ENCODE measurements around the gene ZNF410.
"Not testable (repeated sequence)": the region's sequence is repeated elsewhere in the genome, so short reads cannot be mapped to it uniquely, and the experiment has no call there.

The ZNF410 gene

GRCh38 chr14:73865534-73866113, 21.0 kb upstream of the ZNF410 start:
- ChIA-PET CTCF (no interaction called here), POLR2A (interaction anchor here (1.4 kb wide), 1 partner anchor 14 kb away, joined by 3 read pairs; the partner anchor contains the start of gene PTGR2)
- TF ChIP-seq SP1 (IDR thresholded peaks at IDR 0.05) (no peak), PKNOX1 (IDR thresholded peaks at IDR 0.05) (no peak), CTBP1 (IDR thresholded peaks at IDR 0.05; ENCODE audit: borderline replicate concordance) (no peak), FOXK2 (IDR thresholded peaks at IDR 0.05) (no peak)
- no peak for DNase-seq (ENCODE audit: extremely low spot score)

GRCh38 chr14:73869754-73870153, 16.9 kb upstream of the ZNF410 start:
- CTCF ChIA-PET = interaction anchor here (0.6 kb wide), 1 partner anchor 159 kb away, joined by 3 read pairs; no protein-coding TSS in a partner anchor
- POLR2A ChIA-PET = interaction anchor here (1.1 kb wide), 1 partner anchor 18 kb away, joined by 4 read pairs; the partner anchor contains the start of gene PTGR2
- DNase-seq (ENCODE audit: extremely low spot score) = not testable (repeated sequence)

GRCh38 chr14:73870525-73871235, 16.0 kb upstream of the ZNF410 start:
- TF ChIP-seq L3MBTL2 (conservative IDR thresholded peaks at IDR 0.05) (no peak), HDGF (IDR thresholded peaks at IDR 0.05; ENCODE audit: borderline replicate concordance) (no peak), ELF4 (IDR thresholded peaks at IDR 0.05) (no peak), SUZ12 (IDR thresholded peaks at IDR 0.05) (no peak), TARDBP (IDR thresholded peaks at IDR 0.05) (no peak), SP1 (IDR thresholded peaks at IDR 0.05) (no peak), FOXK2 (IDR thresholded peaks at IDR 0.05) (no peak), FOXA1 (IDR thresholded peaks at IDR 0.05) (no peak)
- CTCF ChIA-PET = interaction anchor here (0.6 kb wide), 1 partner anchor 160 kb away, joined by 3 read pairs; no protein-coding TSS in a partner anchor
- DNase-seq (ENCODE audit: extremely low spot score) = no peak
- POLR2A ChIA-PET = interaction anchor here (1.1 to 1.3 kb wide), 2 partner anchors 17 to 19 kb away, joined by 4 to 5 read pairs; partner anchors contain the start of gene PTGR2

GRCh38 chr14:73873660-73874059, 13.0 kb upstream of the ZNF410 start:
- TF ChIP-seq CTBP1 (IDR thresholded peaks at IDR 0.05; ENCODE audit: borderline replicate concordance) (no peak), BHLHE40 (IDR thresholded peaks at IDR 0.05; ENCODE audit: borderline replicate concordance) (no peak), FOXM1 (IDR thresholded peaks at IDR 0.05; ENCODE audit: borderline replicate concordance) (no peak), ELF4 (IDR thresholded peaks at IDR 0.05) (no peak), PKNOX1 (IDR thresholded peaks at IDR 0.05) (no peak), ARNT (IDR thresholded peaks at IDR 0.05) (no peak), L3MBTL2 (conservative IDR thresholded peaks at IDR 0.05) (no peak), FOXA1 (IDR thresholded peaks at IDR 0.05) (no peak)
- ChIA-PET POLR2A (no interaction called here), CTCF (no interaction called here)
- no peak for DNase-seq (ENCODE audit: extremely low spot score)

- TF ChIP-seq ARNT (IDR thresholded peaks at IDR 0.05) (no peak), NFRKB (IDR thresholded peaks at IDR 0.05) (no peak), SUZ12 (IDR thresholded peaks at IDR 0.05) (no peak), HDGF (IDR thresholded peaks at IDR 0.05; ENCODE audit: borderline replicate concordance) (no peak), CTBP1 (IDR thresholded peaks at IDR 0.05; ENCODE audit: borderline replicate concordance) (no peak)
- ChIA-PET CTCF (no interaction called here), POLR2A (interaction anchor here (1.4 kb wide), 1 partner anchor 9 kb away, joined by 7 read pairs; the partner anchor contains the start of gene ZNF410)
- no peak for DNase-seq (ENCODE audit: extremely low spot score)
Measured at GRCh38 chr14:73877790-73878189, 8.9 kb upstream of the ZNF410 start.

- DNase-seq (ENCODE audit: extremely low spot score) = no peak
- TF ChIP-seq L3MBTL2 (conservative IDR thresholded peaks at IDR 0.05) (no peak), FOXM1 (IDR thresholded peaks at IDR 0.05; ENCODE audit: borderline replicate concordance) (no peak), HDGF (IDR thresholded peaks at IDR 0.05; ENCODE audit: borderline replicate concordance) (no peak), BHLHE40 (IDR thresholded peaks at IDR 0.05; ENCODE audit: borderline replicate concordance) (no peak), LEF1 (IDR thresholded peaks at IDR 0.05; ENCODE audit: borderline replicate concordance) (no peak), PKNOX1 (IDR thresholded peaks at IDR 0.05) (no peak), ARNT (IDR thresholded peaks at IDR 0.05) (no peak), NFRKB (IDR thresholded peaks at IDR 0.05) (no peak), TARDBP (IDR thresholded peaks at IDR 0.05) (no peak), SP1 (IDR thresholded peaks at IDR 0.05) (no peak), FOXA1 (IDR thresholded peaks at IDR 0.05) (no peak), ZNF384 (IDR thresholded peaks at IDR 0.05) (no peak), SUZ12 (IDR thresholded peaks at IDR 0.05) (no peak)
- ChIA-PET POLR2A (interaction anchor here (1.4 kb wide), 1 partner anchor 8 kb away, joined by 7 read pairs; the partner anchor contains the start of gene ZNF410), CTCF (interaction anchor here (0.6 kb wide), 1 partner anchor 85 kb away, joined by 4 read pairs; no protein-coding TSS in a partner anchor)
Measured at GRCh38 chr14:73878436-73878835, 8.2 kb upstream of the ZNF410 start.

- DNase-seq (ENCODE audit: extremely low spot score) = no peak
- POLR2A ChIA-PET = no interaction called here
- CTCF ChIA-PET = no interaction called here
- TF ChIP-seq TARDBP (IDR thresholded peaks at IDR 0.05) = no peak
- TF ChIP-seq NFRKB (IDR thresholded peaks at IDR 0.05) = no peak
- no peak for TF ChIP-seq ELF4 (IDR thresholded peaks at IDR 0.05)
- no peak for TF ChIP-seq BHLHE40 (IDR thresholded peaks at IDR 0.05; ENCODE audit: borderline replicate concordance)
- no peak for TF ChIP-seq CTBP1 (IDR thresholded peaks at IDR 0.05; ENCODE audit: borderline replicate concordance)
- no peak for TF ChIP-seq ARNT (IDR thresholded peaks at IDR 0.05)
- no peak for TF ChIP-seq ZNF384 (IDR thresholded peaks at IDR 0.05)
- TF ChIP-seq SP1 (IDR thresholded peaks at IDR 0.05) = no peak
- no peak for TF ChIP-seq FOXM1 (IDR thresholded peaks at IDR 0.05; ENCODE audit: borderline replicate concordance)
- no peak for TF ChIP-seq PKNOX1 (IDR thresholded peaks at IDR 0.05)
- no peak for TF ChIP-seq L3MBTL2 (conservative IDR thresholded peaks at IDR 0.05)
- TF ChIP-seq LEF1 (IDR thresholded peaks at IDR 0.05; ENCODE audit: borderline replicate concordance) = no peak
- no peak for TF ChIP-seq FOXA1 (IDR thresholded peaks at IDR 0.05)
- no peak for TF ChIP-seq HDGF (IDR thresholded peaks at IDR 0.05; ENCODE audit: borderline replicate concordance)
- no peak for TF ChIP-seq SUZ12 (IDR thresholded peaks at IDR 0.05)
- TF ChIP-seq FOXK2 (IDR thresholded peaks at IDR 0.05) = no peak
Measured at GRCh38 chr14:73879027-73879426, 7.6 kb upstream of the ZNF410 start.
